Right lobe of liver (tissue), 4 donors: ENCODE data around the gene HOXA1.

Experiments
- CTCF ChIP-seq, 4 donors: fragments of 200-600 bp in 3 of 4; fragments of 450-650 bp in 1 of 4; IDR thresholded peaks; one replicate each; pipeline versions ENCODE4 v1.5.1 to v1.8.0; 2016 to 2022; ENCODE audit warnings: antibody characterized with exemption in 4 of 4, mild to moderate bottlenecking in 2 of 4
- POLR2A ChIP-seq: fragments of 450-650 bp; IDR thresholded peaks from one replicate; pipeline ENCODE4 v1.6.1; 2017; ENCODE audit warnings: antibody characterized with exemption, mild to moderate bottlenecking
- donor health status: DM: no; HTN: no; CAD: no.
- donor health status: DM: no; HTN: no; CAD: no.
- donor health status: DM: no; HTN: yes; CAD: no.

DNA sequence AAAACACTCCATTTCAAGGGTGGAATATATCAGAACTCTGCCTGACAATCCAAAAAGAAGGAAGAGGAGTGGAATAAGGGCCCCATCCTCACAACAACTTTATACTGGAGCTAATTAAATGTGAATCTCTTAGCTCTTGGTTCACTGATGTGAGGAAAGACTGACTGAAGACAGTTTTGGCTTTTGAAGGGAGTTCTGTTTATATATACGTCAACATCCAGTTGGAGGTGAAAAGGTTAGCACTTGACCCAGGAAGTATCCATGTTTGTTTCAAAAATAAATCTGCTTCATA is 3.0 kb downstream of the HOXA1 start:
- TF ChIP-seq POLR2A (no peak), CTCF (IDR thresholded peaks at IDR 0.05) (no peak)
